ENCODE data around the gene PTPRE.

DNA sequence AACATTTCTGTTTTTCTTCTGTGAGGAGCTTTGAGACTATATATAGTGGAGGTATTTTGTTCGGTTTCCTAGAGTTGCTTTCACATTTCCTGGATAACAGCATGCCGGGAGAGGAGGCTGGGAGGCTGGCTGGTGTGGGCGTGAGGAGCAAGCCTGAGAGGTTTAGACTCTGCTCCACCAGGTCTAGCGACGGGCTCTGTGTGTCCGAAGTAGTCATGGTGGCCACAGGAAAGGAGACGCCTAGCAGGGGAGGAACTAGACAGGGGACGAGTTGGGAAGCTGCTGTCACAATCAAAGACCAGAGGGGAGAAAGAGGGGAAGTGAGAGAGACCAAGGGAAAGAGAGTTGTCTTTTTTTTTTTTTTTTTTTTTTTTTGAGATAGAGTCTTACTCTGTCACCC lies 19.6 kb downstream of the PTPRE start:
- TF ChIP-seq, protein P1, sequence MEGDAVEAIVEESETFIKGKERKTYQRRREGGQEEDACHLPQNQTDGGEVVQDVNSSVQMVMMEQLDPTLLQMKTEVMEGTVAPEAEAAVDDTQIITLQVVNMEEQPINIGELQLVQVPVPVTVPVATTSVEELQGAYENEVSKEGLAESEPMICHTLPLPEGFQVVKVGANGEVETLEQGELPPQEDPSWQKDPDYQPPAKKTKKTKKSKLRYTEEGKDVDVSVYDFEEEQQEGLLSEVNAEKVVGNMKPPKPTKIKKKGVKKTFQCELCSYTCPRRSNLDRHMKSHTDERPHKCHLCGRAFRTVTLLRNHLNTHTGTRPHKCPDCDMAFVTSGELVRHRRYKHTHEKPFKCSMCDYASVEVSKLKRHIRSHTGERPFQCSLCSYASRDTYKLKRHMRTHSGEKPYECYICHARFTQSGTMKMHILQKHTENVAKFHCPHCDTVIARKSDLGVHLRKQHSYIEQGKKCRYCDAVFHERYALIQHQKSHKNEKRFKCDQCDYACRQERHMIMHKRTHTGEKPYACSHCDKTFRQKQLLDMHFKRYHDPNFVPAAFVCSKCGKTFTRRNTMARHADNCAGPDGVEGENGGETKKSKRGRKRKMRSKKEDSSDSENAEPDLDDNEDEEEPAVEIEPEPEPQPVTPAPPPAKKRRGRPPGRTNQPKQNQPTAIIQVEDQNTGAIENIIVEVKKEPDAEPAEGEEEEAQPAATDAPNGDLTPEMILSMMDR (IDR thresholded peaks at IDR 0.05 in 2 of 3, conservative IDR thresholded peaks at IDR 0.05 in 1 of 3; ENCODE audit: control insufficient read depth in 2 of 3, extremely low read depth in 1 of 3, insufficient read depth in 1 of 3, low read depth in 3 of 3, low read length in 3 of 3) = no peak
- TF ChIP-seq, protein P2, sequence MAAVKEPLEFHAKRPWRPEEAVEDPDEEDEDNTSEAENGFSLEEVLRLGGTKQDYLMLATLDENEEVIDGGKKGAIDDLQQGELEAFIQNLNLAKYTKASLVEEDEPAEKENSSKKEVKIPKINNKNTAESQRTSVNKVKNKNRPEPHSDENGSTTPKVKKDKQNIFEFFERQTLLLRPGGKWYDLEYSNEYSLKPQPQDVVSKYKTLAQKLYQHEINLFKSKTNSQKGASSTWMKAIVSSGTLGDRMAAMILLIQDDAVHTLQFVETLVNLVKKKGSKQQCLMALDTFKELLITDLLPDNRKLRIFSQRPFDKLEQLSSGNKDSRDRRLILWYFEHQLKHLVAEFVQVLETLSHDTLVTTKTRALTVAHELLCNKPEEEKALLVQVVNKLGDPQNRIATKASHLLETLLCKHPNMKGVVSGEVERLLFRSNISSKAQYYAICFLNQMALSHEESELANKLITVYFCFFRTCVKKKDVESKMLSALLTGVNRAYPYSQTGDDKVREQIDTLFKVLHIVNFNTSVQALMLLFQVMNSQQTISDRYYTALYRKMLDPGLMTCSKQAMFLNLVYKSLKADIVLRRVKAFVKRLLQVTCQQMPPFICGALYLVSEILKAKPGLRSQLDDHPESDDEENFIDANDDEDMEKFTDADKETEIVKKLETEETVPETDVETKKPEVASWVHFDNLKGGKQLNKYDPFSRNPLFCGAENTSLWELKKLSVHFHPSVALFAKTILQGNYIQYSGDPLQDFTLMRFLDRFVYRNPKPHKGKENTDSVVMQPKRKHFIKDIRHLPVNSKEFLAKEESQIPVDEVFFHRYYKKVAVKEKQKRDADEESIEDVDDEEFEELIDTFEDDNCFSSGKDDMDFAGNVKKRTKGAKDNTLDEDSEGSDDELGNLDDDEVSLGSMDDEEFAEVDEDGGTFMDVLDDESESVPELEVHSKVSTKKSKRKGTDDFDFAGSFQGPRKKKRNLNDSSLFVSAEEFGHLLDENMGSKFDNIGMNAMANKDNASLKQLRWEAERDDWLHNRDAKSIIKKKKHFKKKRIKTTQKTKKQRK (IDR thresholded peaks at IDR 0.05; ENCODE audit: low read depth, low read length) = no peak
- TF ChIP-seq ZNF24 (IDR thresholded peaks at IDR 0.05) (no peak), POLR2A (IDR thresholded peaks at IDR 0.05; ENCODE audit: low read depth, low read length) (no peak), DPF2 (IDR thresholded peaks at IDR 0.05) (no peak), SREBF2 (IDR thresholded peaks at IDR 0.05; ENCODE audit: low read length) (no peak), NR2C2 (IDR thresholded peaks at IDR 0.05; ENCODE audit: borderline replicate concordance, control insufficient read depth, insufficient read length, low read depth) (no peak)
